ENCODE results near the gene CIB4.

CIB4 gene

GRCh38 chr2:26645762-26646161, 4.6 kb upstream of the CIB4 start:
- no peak for TF ChIP-seq CTCF (IDR thresholded peaks at IDR 0.05; ENCODE audit: low read depth, low read length, missing control alignments)
- DNase-seq (ENCODE audit: low read depth): no peak
- in situ Hi-C loops (cut with HindIII; ENCODE audit: low sequenced_read_pairs): no loop called here
- no peak overlapping the region for H3K4me3 ChIP-seq (ENCODE audit: low read depth, low read length)

GRCh38 chr2:26644188-26644835, 3.1 kb upstream of the CIB4 start:
- no peak overlapping the region for H3K4me3 ChIP-seq (ENCODE audit: low read depth, low read length)
- in situ Hi-C loops (cut with HindIII; ENCODE audit: low sequenced_read_pairs): no loop called here
- DNase-seq (ENCODE audit: low read depth): no peak
- no peak for TF ChIP-seq CTCF (IDR thresholded peaks at IDR 0.05; ENCODE audit: low read depth, low read length, missing control alignments)

GRCh38 chr2:26642429-26642828, 1.3 kb upstream of the CIB4 start:
- in situ Hi-C loops (cut with HindIII; ENCODE audit: low sequenced_read_pairs): no loop called here
- no peak for TF ChIP-seq CTCF (IDR thresholded peaks at IDR 0.05; ENCODE audit: low read depth, low read length, missing control alignments)
- no peak overlapping the region for H3K4me3 ChIP-seq (ENCODE audit: low read depth, low read length)
- DNase-seq (ENCODE audit: low read depth): no peak

- in situ Hi-C loops (cut with HindIII; ENCODE audit: low sequenced_read_pairs): no loop called here
- H3K4me3 ChIP-seq (ENCODE audit: low read depth, low read length): no peak overlapping the region
- peak; percentile 6 for DNase-seq (ENCODE audit: low read depth)
- TF ChIP-seq CTCF (IDR thresholded peaks at IDR 0.05; ENCODE audit: low read depth, low read length, missing control alignments): no peak
Observed at GRCh38 chr2:26640331-26640745, 828 bp downstream of the CIB4 start.

- in situ Hi-C loops (cut with HindIII; ENCODE audit: low sequenced_read_pairs): no loop called here
- H3K4me3 ChIP-seq (ENCODE audit: low read depth, low read length): no peak overlapping the region
- DNase-seq (ENCODE audit: low read depth): no peak
- TF ChIP-seq CTCF (IDR thresholded peaks at IDR 0.05; ENCODE audit: low read depth, low read length, missing control alignments): no peak
Observed at GRCh38 chr2:26639685-26640243, 1.4 kb downstream of the CIB4 start.

GRCh38 chr2:26637811-26638310, 3.3 kb downstream of the CIB4 start:
- H3K4me3 ChIP-seq (ENCODE audit: low read depth, low read length): no peak overlapping the region
- TF ChIP-seq CTCF (IDR thresholded peaks at IDR 0.05; ENCODE audit: low read depth, low read length, missing control alignments): no peak
- no peak for DNase-seq (ENCODE audit: low read depth)
- in situ Hi-C loops (cut with HindIII; ENCODE audit: low sequenced_read_pairs): no loop called here

Data from astrocyte of the cerebellum (primary cell).